CD14-positive monocyte (primary cell): ENCODE results near the gene RNF157. TPM values are rescaled to one million over a fixed set of nuclear protein-coding genes. Genes with fewer than 3 reads are reported as not detected.
A peak's percentile ranks its signal among the peaks of the same experiment; 100 is the strongest.
"Not testable (repeated sequence)": the region's sequence is repeated elsewhere in the genome, so short reads cannot be mapped to it uniquely, and the experiment has no call there.

ENCODE experiments used
- DNase-seq, 3 donors: peaks; one replicate each; pipeline ENCODE4 v3.0.0-alpha.2; 2011 to 2022
- H2AFZ ChIP-seq: 2 replicates; pipeline ENCODE4 v1.6.0; 2012; ENCODE audit warnings: mild to moderate bottlenecking, low read depth, low read length, inconsistent platforms; ENCODE audit not compliant: insufficient read depth, poor library complexity, severe bottlenecking
- H3K27ac ChIP-seq, 2 donors: 1 replicate in 1 of 2; 2 replicates in 1 of 2; pipeline ENCODE4 v1.5.1; 2012 to 2013; ENCODE audit warnings: low read length in 2 of 2, control low read depth in 1 of 2, inconsistent platforms in 1 of 2, low read depth in 1 of 2, mild to moderate bottlenecking in 1 of 2
- H3K27me3 ChIP-seq, 2 donors: one replicate each; pipeline versions ENCODE4 v1.6.0 to v1.6.1; 2011 to 2013; ENCODE audit warnings: low read length in 2 of 2; ENCODE audit not compliant: control insufficient read depth in 2 of 2, insufficient read depth in 2 of 2
- H3K36me3 ChIP-seq, 2 donors: replicated peaks in 1 of 2; 1 replicate in 1 of 2; 2 replicates in 1 of 2; pipeline versions ENCODE4 v1.5.1 to v1.6.1; 2012 to 2013; ENCODE audit warnings: low read length in 2 of 2, control low read depth in 1 of 2, inconsistent platforms in 1 of 2, mild to moderate bottlenecking in 1 of 2; ENCODE audit not compliant: insufficient read depth in 2 of 2, control insufficient read depth in 1 of 2
- H3K4me1 ChIP-seq, 2 donors: 1 replicate in 1 of 2; 2 replicates in 1 of 2; pipeline versions ENCODE4 v1.5.1 to v1.6.1; 2012 to 2013; ENCODE audit warnings: low read length in 2 of 2, control low read depth in 1 of 2, inconsistent platforms in 1 of 2, mild to moderate bottlenecking in 1 of 2, moderate library complexity in 1 of 2; ENCODE audit not compliant: insufficient read depth in 2 of 2, control insufficient read depth in 1 of 2
- H3K4me2 ChIP-seq: replicated peaks from 2 replicates; pipeline ENCODE3; 2012; ENCODE audit warnings: low read length, moderate library complexity, mild to moderate bottlenecking; ENCODE audit not compliant: poor library complexity, severe bottlenecking; ENCODE audit errors: extremely low read depth
- H3K4me3 ChIP-seq, 3 experiments: fragments of 200-600 bp in 1 of 3; sonication (generic) in 1 of 3; replicated peaks in 1 of 3; 1 replicate in 2 of 3; 2 replicates in 1 of 3; pipeline ENCODE4 v1.5.1; 2011 to 2013; ENCODE audit warnings: low read length in 3 of 3, mild to moderate bottlenecking in 3 of 3, control low read depth in 2 of 3, low read depth in 2 of 3, inconsistent platforms in 1 of 3, moderate library complexity in 1 of 3
- H3K79me2 ChIP-seq: 2 replicates; pipeline ENCODE4 v1.6.0; 2012; ENCODE audit warnings: mild to moderate bottlenecking, control low read depth, inconsistent platforms, low read length, moderate library complexity; ENCODE audit not compliant: insufficient read depth
- H3K9ac ChIP-seq: 2 replicates; pipeline ENCODE4 v1.6.0; 2017; ENCODE audit warnings: low read length, mild to moderate bottlenecking; ENCODE audit not compliant: insufficient read depth, poor library complexity, severe bottlenecking
- H3K9me3 ChIP-seq, 2 donors: replicated peaks in 1 of 2; 1 replicate in 1 of 2; 2 replicates in 1 of 2; pipeline versions ENCODE4 v1.5.1 to v1.6.1; 2012 to 2013; ENCODE audit warnings: low read length in 2 of 2, control low read depth in 1 of 2; ENCODE audit not compliant: control insufficient read depth in 1 of 2, insufficient read depth in 1 of 2
- H4K20me1 ChIP-seq: 2 replicates; pipeline ENCODE4 v1.6.0; 2012; ENCODE audit warnings: mild to moderate bottlenecking, low read length, control low read depth, moderate library complexity; ENCODE audit not compliant: insufficient read depth
- H3K27ac Mint-ChIP-seq, 7 donors: one replicate each; pipeline ENCODE4 v1.8.0; 2020; ENCODE audit warnings: mild to moderate bottlenecking in 7 of 7, mixed read lengths in 7 of 7, moderate library complexity in 6 of 7, inconsistent platforms in 2 of 7
- H3K27me3 Mint-ChIP-seq, 3 donors: one replicate each; pipeline ENCODE4 v1.8.0; 2021 to 2022; ENCODE audit warnings: low read depth in 3 of 3, mild to moderate bottlenecking in 3 of 3, mixed read lengths in 3 of 3, moderate library complexity in 3 of 3, inconsistent platforms in 1 of 3
- H3K36me3 Mint-ChIP-seq, 2 donors: one replicate each; pipeline ENCODE4 v1.8.0; 2020; ENCODE audit warnings: mixed read lengths in 2 of 2, inconsistent platforms in 1 of 2, mild to moderate bottlenecking in 1 of 2
- H3K4me1 Mint-ChIP-seq: one replicate; pipeline ENCODE4 v1.8.0; 2020; ENCODE audit warnings: mild to moderate bottlenecking, mixed read lengths
- H3K4me3 Mint-ChIP-seq, 2 donors: one replicate each; pipeline ENCODE4 v1.8.0; 2020; ENCODE audit warnings: mild to moderate bottlenecking in 2 of 2, mixed read lengths in 2 of 2, moderate library complexity in 1 of 2
- H3K9me3 Mint-ChIP-seq, 7 donors: one replicate each; pipeline ENCODE4 v1.8.0; 2020 to 2022; ENCODE audit warnings: mixed read lengths in 7 of 7, mild to moderate bottlenecking in 6 of 7, moderate library complexity in 6 of 7, inconsistent platforms in 2 of 7
- WGBS: methylation state at CpG from one replicate; pipeline ENCODE4 v1.1.5; 2013; ENCODE audit warnings: missing lambda C conversion rate; ENCODE audit not compliant: insufficient coverage; 5-methylcytosine and 5-hydroxymethylcytosine counted together
- intact Hi-C, 2 donors: fragments of 100-400 bp; cut with micrococcal nuclease; formaldehyde crosslinking; loops; one replicate each; pipeline versions ENCODE4 v1.15.0 to v1.15.1; 2023
- polyA plus RNA-seq, 3 donors: library from polyadenylated mRNA; depleted of rRNA in 1 of 3; unstranded in 2 of 3; stranded (reverse) in 1 of 3; fragments of 300-500 nt in 2 of 3; fragments of >200 nt in 1 of 3; fragmentation: Illumina TruSeq in 2 of 3; gene quantifications; 1 replicate in 2 of 3; 2 replicates in 1 of 3; pipeline ENCODE4 v1.2.3, GENCODE V29; 2012 to 2021
- TF ChIP-seq, protein P1 (sequence below): fragments of 200-600 bp; IDR thresholded peaks from one replicate; pipeline ENCODE4 v1.8.0; 2022; ENCODE audit warnings: antibody characterized with exemption, mild to moderate bottlenecking

The RNF157 gene
- polyA plus RNA-seq, 3 donors, result 0.03 TPM; not detected in 2

DNA sequence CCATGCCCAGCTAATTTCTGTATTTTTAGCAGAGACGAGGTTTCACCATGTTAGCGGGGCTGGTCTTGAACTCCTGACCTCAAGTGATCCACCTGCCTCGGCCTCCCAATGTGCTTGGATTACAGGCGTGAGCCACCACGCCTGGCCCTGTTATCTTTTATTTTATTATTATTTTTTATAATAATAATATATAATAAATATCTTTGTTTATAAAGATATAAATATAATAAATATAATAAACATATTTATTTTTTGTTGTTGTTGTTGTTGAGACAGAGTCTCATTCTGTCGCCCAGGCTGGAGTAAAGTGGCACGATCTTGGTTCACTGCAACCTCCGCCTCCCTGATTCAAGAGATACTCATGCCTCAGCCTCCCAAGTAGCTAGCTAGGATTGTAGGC is 7.0 kb upstream of the RNF157 start:
- Histone ChIP-seq H2AFZ (no peak overlapping the region), H3K79me2 (no peaks in the 10 kb centered on the region), H3K27me3 (peaks cover 9 to 20% of the 10 kb centered on the region in 2 donors), H4K20me1 (no peaks in the 10 kb centered on the region), H3K4me2 (no peak overlapping the region), H3K4me1 (peaks cover 49% of the 10 kb centered on the region in 2 donors), H3K9me3 (no peaks in the 10 kb centered on the region), H3K9ac (no peak overlapping the region), H3K36me3 (no peaks in the 10 kb centered on the region), H3K27ac (no peak overlapping the region), H3K4me3 (peak overlapping the region in 1 of 3 experiments; percentile 28)
- H3K9me3 Mint-ChIP-seq, result peaks cover 0 to 3% (median 0%) of the 10 kb centered on the region in 7 donors
- no peak overlapping the region for H3K4me3 Mint-ChIP-seq
- no peak for DNase-seq
- TF ChIP-seq, protein P1, sequence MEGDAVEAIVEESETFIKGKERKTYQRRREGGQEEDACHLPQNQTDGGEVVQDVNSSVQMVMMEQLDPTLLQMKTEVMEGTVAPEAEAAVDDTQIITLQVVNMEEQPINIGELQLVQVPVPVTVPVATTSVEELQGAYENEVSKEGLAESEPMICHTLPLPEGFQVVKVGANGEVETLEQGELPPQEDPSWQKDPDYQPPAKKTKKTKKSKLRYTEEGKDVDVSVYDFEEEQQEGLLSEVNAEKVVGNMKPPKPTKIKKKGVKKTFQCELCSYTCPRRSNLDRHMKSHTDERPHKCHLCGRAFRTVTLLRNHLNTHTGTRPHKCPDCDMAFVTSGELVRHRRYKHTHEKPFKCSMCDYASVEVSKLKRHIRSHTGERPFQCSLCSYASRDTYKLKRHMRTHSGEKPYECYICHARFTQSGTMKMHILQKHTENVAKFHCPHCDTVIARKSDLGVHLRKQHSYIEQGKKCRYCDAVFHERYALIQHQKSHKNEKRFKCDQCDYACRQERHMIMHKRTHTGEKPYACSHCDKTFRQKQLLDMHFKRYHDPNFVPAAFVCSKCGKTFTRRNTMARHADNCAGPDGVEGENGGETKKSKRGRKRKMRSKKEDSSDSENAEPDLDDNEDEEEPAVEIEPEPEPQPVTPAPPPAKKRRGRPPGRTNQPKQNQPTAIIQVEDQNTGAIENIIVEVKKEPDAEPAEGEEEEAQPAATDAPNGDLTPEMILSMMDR, result no peak
- peak overlapping the region in 2 of 7 donors; percentile 24 to 70 for H3K27ac Mint-ChIP-seq
- H3K36me3 Mint-ChIP-seq, result peaks cover 2 to 9% of the 10 kb centered on the region in 2 donors
- 100% methylated on average over 2 of the region's 8 CpGs for WGBS
- H3K4me1 Mint-ChIP-seq, result peaks cover 50% of the 10 kb centered on the region
- intact Hi-C loops, result no loop called here
- H3K27me3 Mint-ChIP-seq, result peaks cover 18 to 25% (median 24%) of the 10 kb centered on the region in 3 donors

DNA sequence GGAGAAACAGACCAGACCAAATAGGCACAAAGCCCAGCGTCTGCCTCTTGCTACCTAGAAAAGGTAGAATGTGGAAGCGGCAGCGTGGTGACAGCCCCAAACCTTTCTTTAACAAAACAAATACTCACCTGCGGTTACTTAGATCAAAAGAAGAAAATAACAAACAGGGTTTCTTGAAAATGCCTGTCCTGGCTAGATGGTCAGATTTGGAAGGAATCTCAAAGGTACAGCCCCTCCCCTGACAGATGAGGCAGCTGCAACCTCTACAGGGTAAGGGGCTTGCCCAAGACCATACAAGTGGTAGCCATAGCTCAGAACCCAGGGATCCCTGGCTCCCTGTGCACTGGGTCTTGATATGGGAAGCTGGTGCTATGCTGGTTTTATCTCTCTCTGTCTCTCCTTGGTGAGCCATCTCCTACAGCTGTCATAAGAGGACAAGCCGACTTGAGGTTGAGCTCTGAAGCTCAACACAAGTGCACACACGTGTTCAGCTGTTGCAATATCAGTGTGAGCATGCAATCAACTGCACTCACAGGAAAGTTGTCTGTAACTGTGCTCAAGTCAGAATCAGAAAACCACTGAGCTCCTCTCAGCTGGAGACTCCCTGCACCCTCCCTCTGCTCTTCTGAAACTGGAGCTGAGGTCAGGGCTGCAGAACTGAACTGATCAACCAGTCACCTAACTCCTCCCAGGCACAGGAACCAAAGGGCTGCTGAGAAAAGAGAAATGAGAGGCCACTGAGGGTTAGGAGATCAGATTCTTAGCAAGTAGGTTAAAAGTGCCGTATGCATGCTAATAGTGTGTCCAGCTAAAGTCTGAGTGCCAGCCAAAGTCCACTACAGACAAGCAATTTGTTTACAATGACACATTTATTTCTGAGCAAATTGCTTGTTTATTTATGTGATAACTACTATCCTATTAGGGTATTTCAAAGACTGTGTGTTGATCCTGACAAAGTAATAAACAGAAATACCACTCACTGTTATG is 6.1 kb upstream of the RNF157 start:
- intact Hi-C loops, result no loop called here

DNA sequence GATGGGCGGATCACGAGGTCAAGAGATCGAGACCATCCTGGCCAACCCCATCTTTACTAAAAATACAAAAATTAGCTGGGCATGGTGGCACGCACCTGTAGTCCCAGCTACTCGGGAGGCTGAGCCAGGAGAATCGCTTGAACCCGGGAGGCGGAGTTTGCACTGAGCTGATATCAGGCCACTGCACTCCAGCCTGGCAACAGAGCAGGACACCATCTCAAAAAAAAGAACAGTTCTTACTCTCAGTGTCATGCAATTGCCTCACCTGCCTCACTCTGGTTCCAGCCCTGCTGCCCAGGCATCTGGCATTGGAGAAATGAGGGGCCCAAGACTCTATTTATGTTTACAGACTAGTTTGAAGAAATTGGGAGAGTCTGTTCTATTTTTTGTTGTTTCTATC is 4.4 kb upstream of the RNF157 start:
- peaks cover 0 to 11% (median 4%) of the 10 kb centered on the region in 7 donors for H3K9me3 Mint-ChIP-seq
- peaks cover 38 to 39% of the 10 kb centered on the region in 2 donors for H3K4me1 ChIP-seq

More for the DNA sequence above, 6.1 kb upstream of the RNF157 start:
- peaks cover 0 to 10% of the 10 kb centered on the region in 2 donors for H3K36me3 Mint-ChIP-seq
- peak overlapping the region in 6 of 7 donors; percentile 41 to 85 (median 84) for H3K27ac Mint-ChIP-seq
- H3K9ac ChIP-seq, result no peak overlapping the region
- no peak overlapping the region for H2AFZ ChIP-seq
- peak overlapping the region; percentile 57 for H3K4me2 ChIP-seq
- peak overlapping the region in 1 of 2 donors; percentile 69 for H3K4me3 Mint-ChIP-seq
- H3K4me1 Mint-ChIP-seq, result peaks cover 42% of the 10 kb centered on the region
- H3K27me3 ChIP-seq, result peaks cover 18 to 29% of the 10 kb centered on the region in 2 donors
- no peaks in the 10 kb centered on the region for H4K20me1 ChIP-seq
- 0% methylated on average over 2 of the region's 7 CpGs for WGBS
- peak overlapping the region in 1 of 2 donors; percentile 10 for H3K27ac ChIP-seq
- no peaks in the 10 kb centered on the region for H3K79me2 ChIP-seq
- peaks cover 28 to 34% (median 31%) of the 10 kb centered on the region in 3 donors for H3K27me3 Mint-ChIP-seq
- TF ChIP-seq, protein P1, result no peak
- peaks cover 0 to 5% (median 0%) of the 10 kb centered on the region in 7 donors for H3K9me3 Mint-ChIP-seq
- no peaks in the 10 kb centered on the region for H3K36me3 ChIP-seq
- peaks cover 40% of the 10 kb centered on the region in 2 donors for H3K4me1 ChIP-seq
- DNase-seq, result peak; percentile 71 to 82 (median 72)
- no peaks in the 10 kb centered on the region for H3K9me3 ChIP-seq
- peak overlapping the region in 1 of 3 experiments; percentile 28 for H3K4me3 ChIP-seq

More for the DNA sequence above, 4.4 kb upstream of the RNF157 start:
- H3K9me3 ChIP-seq, H3K36me3 ChIP-seq, H3K4me3 ChIP-seq, H3K27ac ChIP-seq, H3K79me2 ChIP-seq, H4K20me1 ChIP-seq, H3K4me3 Mint-ChIP-seq, H3K9ac ChIP-seq, H3K4me2 ChIP-seq, DNase-seq, H2AFZ ChIP-seq: not testable (repeated sequence)
- 97% methylated on average over 8 of the region's 8 CpGs for WGBS
- peaks cover 3 to 15% of the 10 kb centered on the region in 2 donors for H3K36me3 Mint-ChIP-seq
- peaks cover 37 to 45% (median 41%) of the 10 kb centered on the region in 3 donors for H3K27me3 Mint-ChIP-seq
- peaks cover 42% of the 10 kb centered on the region for H3K4me1 Mint-ChIP-seq
- intact Hi-C loops, result loop anchor here in 1 of 2 donors (5.0 kb wide), 1 partner anchor 33 kb away; no protein-coding TSS in a partner anchor
- peaks cover 27 to 40% of the 10 kb centered on the region in 2 donors for H3K27me3 ChIP-seq
- peak overlapping the region in 1 of 7 donors; percentile 27 for H3K27ac Mint-ChIP-seq
